Astrocyte of the cerebellum (primary cell): ENCODE results near the gene B9D1.

ENCODE experiments used
- DNase-seq: peaks from one replicate; pipeline ENCODE4 v3.0.0-alpha.2; 2011; ENCODE audit warnings: low read depth
- H3K4me3 ChIP-seq: 2 replicates; pipeline ENCODE4 v1.5.1; 2011; ENCODE audit warnings: mild to moderate bottlenecking, low read depth, low read length, moderate library complexity
- in situ Hi-C: cut with HindIII; loops from 2 replicates; pipeline ENCODE4 v1.10.0; 2017; ENCODE audit warnings: low sequenced_read_pairs
- TF ChIP-seq, protein P1 (sequence below): IDR thresholded peaks from 2 replicates; pipeline ENCODE4 v1.5.1; 2012; ENCODE audit warnings: low read length, low read depth, moderate library complexity, mild to moderate bottlenecking; ENCODE audit errors: missing control alignments

The B9D1 gene

DNA sequence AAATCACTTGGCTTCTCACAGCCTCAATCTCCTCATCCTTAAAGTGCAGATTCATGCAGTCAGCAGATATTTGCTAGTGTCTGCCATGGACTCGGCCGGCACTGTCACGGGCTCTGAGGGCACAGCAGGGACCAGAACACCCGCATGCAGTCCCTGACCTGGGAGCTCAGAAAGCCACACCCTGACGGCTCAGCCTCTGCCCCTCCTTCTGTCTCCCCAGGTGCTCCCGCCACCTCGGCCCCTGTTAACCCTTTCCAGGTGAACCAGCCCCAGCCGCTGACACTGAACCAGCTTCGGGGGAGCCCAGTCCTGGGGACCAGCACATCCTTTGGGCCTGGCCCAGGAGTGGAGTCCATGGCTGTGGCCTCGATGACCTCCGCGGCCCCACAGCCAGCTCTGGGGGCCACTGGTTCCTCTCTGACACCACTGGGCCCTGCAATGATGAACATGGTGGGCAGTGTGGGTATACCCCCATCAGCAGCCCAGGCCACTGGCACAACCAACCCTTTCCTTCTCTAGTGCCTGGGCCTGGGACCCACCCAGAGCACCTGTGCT is 28.7 kb downstream of the B9D1 start:
- TF ChIP-seq, protein P1, sequence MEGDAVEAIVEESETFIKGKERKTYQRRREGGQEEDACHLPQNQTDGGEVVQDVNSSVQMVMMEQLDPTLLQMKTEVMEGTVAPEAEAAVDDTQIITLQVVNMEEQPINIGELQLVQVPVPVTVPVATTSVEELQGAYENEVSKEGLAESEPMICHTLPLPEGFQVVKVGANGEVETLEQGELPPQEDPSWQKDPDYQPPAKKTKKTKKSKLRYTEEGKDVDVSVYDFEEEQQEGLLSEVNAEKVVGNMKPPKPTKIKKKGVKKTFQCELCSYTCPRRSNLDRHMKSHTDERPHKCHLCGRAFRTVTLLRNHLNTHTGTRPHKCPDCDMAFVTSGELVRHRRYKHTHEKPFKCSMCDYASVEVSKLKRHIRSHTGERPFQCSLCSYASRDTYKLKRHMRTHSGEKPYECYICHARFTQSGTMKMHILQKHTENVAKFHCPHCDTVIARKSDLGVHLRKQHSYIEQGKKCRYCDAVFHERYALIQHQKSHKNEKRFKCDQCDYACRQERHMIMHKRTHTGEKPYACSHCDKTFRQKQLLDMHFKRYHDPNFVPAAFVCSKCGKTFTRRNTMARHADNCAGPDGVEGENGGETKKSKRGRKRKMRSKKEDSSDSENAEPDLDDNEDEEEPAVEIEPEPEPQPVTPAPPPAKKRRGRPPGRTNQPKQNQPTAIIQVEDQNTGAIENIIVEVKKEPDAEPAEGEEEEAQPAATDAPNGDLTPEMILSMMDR = no peak
- no peak for DNase-seq
- in situ Hi-C loops = no loop called here
- no peak overlapping the region for H3K4me3 ChIP-seq

- TF ChIP-seq, protein P1 = no peak
- in situ Hi-C loops = no loop called here
Measured at GRCh38 chr17:19333132-19333440, 29.4 kb downstream of the B9D1 start.

DNA sequence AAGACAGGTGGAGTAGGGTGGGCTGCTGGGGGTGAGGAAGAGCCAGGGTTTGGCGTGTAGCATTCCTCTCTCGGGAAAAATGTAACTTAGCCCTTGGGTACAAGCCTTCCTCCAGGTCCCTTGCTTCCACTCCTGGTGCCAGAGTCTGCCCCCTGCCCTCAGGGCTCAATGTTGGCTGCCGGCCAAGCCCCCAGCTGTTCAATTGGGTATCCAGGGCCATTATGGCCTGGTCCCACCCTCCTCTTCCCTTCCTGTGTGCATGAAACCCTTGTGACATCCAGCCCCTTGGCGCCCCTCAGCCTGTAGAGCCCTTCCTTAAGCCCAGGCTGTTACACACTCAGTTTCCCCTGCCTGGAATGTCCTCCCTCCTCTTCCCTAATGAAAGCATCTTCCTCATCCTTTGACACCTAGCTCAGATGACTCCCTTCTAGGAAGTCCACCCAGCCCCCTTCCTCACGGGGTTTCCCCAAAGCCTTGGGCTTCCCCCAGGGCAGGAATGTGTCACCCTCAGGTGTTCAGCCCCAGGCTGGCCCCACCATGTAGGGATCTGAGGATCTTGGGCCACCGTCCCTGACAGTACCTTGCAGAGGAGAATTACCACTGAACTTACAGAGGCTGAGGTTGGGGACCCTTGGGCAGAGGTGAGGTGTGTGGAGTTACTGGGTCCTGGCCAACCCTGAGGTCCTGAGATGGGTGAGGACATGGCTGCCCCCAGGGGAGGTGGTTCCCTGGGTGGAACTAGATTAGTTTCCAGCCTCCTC is 30.0 kb downstream of the B9D1 start:
- no peak for DNase-seq
- TF ChIP-seq, protein P1 = no peak
- no peak overlapping the region for H3K4me3 ChIP-seq
- in situ Hi-C loops = no loop called here

More at GRCh38 chr17:19333132-19333440, 29.4 kb downstream of the B9D1 start:
- H3K4me3 ChIP-seq = no peak overlapping the region
- DNase-seq = no peak

DNA sequence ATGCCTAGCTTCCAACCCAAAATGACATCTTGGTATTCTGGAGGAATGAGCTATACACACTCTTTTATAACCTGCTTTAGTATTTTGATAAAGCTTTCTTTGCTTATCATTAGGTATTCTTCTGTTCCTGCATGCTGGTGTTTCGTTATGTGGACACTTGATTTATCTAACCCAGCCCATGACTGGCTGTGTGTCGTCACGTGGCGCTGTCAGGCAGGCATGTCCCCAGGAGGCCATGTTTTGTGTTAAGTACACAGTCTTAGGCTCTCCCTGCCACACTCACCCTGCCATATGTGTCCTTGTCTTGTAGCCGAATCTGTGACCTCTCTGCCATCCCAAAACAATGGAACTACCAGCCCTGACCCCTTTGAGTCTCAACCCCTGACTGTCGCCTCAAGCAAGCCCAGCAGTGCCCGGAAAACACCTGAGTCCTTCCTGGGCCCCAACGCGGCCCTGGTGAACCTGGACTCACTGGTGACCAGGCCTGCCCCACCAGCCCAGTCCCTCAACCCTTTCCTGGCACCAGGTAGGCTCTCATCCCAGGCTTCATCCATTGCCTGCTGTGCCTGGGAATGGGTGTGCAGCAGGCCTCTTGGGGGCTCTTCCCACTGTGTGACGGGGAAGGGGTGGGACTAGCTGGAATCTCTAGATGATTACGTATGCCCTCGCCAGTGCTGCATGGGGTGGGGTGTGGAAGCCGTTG is 30.8 kb downstream of the B9D1 start:
- DNase-seq = no peak
- H3K4me3 ChIP-seq = no peak overlapping the region
- in situ Hi-C loops = no loop called here
- TF ChIP-seq, protein P1 = no peak

- H3K4me3 ChIP-seq = no peak overlapping the region
- TF ChIP-seq, protein P1 = peak; percentile 13
- in situ Hi-C loops = no loop called here
- peak; percentile 72 for DNase-seq
Measured at GRCh38 chr17:19331134-19331533, 31.4 kb downstream of the B9D1 start.

DNA sequence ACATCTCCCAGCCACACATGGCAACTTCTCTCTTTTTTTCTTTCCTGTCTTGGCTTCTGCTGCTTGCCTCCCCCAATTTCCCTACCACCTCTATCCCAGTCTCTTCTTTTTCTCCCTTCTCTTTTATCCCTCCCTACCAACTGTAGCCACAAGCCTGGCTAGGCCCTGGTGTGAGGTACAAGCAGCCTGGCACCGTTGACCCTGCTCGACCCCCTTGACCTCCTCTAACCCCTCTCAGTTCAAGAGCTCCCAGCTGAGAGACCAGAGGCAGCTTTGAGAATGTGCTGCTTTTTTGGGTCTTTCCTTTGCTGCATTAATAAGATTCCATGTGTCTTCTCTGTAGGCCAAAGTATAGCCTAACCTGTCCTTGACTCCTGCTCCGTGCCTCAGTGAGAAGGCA is 32.3 kb downstream of the B9D1 start:
- H3K4me3 ChIP-seq = no peak overlapping the region
- TF ChIP-seq, protein P1 = no peak
- in situ Hi-C loops = no loop called here
- DNase-seq = no peak
